ENCODE results near the gene RXRG. TPM values are rescaled to one million over a fixed set of nuclear protein-coding genes. Genes with fewer than 3 reads are reported as not detected.
A peak's percentile ranks its signal among the peaks of the same experiment; 100 is the strongest.

Gene RXRG
- total and polyA plus RNA-seq, 12 donors = 1.2 to 16.3 (median 4.1) TPM

DNA sequence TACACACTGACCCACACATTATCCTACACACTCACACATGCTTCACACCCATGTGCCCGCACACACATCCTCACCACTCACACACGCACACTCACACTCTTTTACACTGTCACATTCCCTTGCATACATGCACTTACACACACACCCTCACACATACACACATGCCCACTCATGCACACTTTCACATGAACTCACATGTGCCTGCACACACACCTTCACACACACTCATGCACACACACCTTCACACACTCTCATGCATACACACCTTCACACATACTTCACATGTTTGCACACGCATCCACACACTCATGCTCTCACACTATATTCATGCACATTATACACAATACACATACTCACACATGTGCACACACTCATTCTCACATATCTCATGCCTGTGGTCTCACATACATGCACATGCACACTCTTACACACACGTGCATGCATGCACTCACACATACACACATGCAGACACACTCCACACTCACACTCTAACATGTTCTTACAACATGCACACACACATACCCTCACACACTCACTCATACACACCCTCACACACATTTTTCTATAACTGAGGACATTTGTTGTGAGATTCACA, 42.3 kb downstream of the RXRG start:
- Histone ChIP-seq H3K27me3 (peaks cover 0 to 65% (median 0%) of the 10 kb centered on the region in 7 donors), H3K4me3 (no peak overlapping the region), H3K27ac (no peak overlapping the region), H3K9me3 (no peaks in the 10 kb centered on the region), H3K4me1 (peaks cover 0 to 11% (median 0%) of the 10 kb centered on the region in 9 donors), H3K36me3 (peaks cover 0 to 6% (median 0%) of the 10 kb centered on the region in 9 donors)
- TF ChIP-seq, protein P1, sequence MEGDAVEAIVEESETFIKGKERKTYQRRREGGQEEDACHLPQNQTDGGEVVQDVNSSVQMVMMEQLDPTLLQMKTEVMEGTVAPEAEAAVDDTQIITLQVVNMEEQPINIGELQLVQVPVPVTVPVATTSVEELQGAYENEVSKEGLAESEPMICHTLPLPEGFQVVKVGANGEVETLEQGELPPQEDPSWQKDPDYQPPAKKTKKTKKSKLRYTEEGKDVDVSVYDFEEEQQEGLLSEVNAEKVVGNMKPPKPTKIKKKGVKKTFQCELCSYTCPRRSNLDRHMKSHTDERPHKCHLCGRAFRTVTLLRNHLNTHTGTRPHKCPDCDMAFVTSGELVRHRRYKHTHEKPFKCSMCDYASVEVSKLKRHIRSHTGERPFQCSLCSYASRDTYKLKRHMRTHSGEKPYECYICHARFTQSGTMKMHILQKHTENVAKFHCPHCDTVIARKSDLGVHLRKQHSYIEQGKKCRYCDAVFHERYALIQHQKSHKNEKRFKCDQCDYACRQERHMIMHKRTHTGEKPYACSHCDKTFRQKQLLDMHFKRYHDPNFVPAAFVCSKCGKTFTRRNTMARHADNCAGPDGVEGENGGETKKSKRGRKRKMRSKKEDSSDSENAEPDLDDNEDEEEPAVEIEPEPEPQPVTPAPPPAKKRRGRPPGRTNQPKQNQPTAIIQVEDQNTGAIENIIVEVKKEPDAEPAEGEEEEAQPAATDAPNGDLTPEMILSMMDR (IDR thresholded peaks at IDR 0.05) = no peak
- peak in 1 of 8 donors; percentile 9 for ATAC-seq
- DNase-seq = no peak
- intact Hi-C loops (cut with DNase I) = loop anchor here in 3 of 10 donors (5.0 to 10.0 kb wide), 3 partner anchors 190 to 512 kb away; no protein-coding TSS in a partner anchor
- 94 to 98% methylated on average over 4 of the region's 4 CpGs for WGBS, 2 donors

DNA sequence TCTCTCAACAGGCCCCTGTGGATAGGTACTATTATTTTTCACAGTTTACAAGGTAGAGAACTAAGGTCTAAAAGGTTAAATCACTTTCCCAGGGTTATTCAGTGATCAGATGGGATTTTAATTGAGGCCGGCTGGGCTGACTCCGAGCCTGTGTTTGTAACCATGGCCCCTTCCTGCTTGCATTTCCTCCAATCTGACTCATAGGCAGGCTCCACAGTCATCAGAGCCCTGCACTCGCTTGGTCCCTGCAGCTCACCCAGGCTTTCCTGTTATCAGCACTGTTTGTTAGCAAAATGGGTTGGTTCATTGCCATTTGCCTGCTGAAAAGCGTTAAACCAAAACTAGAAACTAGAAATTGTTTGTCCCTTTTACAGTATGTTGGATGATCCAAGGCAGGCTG, 47.0 kb downstream of the RXRG start:
- Histone ChIP-seq H3K27ac (peak overlapping the region in 8 of 10 donors; percentile 12 to 58 (median 35)), H3K27me3 (peaks cover 0 to 83% (median 0%) of the 10 kb centered on the region in 7 donors), H3K4me1 (peaks cover 0 to 20% (median 11%) of the 10 kb centered on the region in 9 donors), H3K9me3 (no peaks in the 10 kb centered on the region), H3K4me3 (no peak overlapping the region), H3K36me3 (no peaks in the 10 kb centered on the region)
- 32 to 44% methylated on average over 4 of the region's 4 CpGs for WGBS, 2 donors
- peak; percentile 59 to 91 (median 85) for ATAC-seq
- TF ChIP-seq, protein P1 (IDR thresholded peaks at IDR 0.05) = no peak
- peak; percentile 20 to 53 for DNase-seq
- intact Hi-C loops (cut with DNase I) = loop anchor here in 5 of 10 donors (2.0 to 10.0 kb wide), 4 partner anchors 49 to 767 kb away; partner anchors contain the start of genes FAM78B (in 1 of the 5) and RXRG (in 1 of the 5)

DNA sequence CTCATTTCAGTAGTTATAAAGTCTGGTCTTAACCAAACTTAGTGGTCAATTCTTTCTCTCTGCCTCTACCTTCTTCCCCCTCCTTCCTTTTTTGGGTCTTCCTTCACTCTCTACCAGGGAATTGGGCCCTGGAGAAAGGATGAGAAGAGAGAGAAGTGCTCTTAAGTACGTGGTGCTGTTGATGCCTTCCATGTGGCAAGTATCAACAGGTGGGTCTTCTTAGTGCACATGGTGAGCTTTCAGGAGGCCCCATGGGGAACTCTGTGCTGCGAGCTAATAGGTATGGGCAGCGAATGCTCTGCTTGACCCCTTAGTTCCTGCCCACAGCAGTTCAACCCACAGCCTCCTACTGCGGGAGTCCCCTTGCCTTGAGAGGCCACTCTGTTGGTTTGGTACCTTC, 49.0 kb downstream of the RXRG start:
- Histone ChIP-seq H3K27ac (no peak overlapping the region), H3K36me3 (no peaks in the 10 kb centered on the region), H3K9me3 (no peaks in the 10 kb centered on the region), H3K4me1 (peaks cover 0 to 25% (median 11%) of the 10 kb centered on the region in 9 donors), H3K4me3 (no peak overlapping the region), H3K27me3 (peaks cover 0 to 91% (median 0%) of the 10 kb centered on the region in 7 donors)
- TF ChIP-seq, protein P1 (IDR thresholded peaks at IDR 0.05) = no peak
- intact Hi-C loops (cut with DNase I) = loop anchor here in 5 of 10 donors (5.0 to 10.0 kb wide), 3 partner anchors 51 to 769 kb away; partner anchors contain the start of genes FAM78B (in 1 of the 5) and RXRG (in 1 of the 5)
- ATAC-seq = no peak
- 96 to 100% methylated on average over 4 of the region's 4 CpGs for WGBS, 2 donors
- DNase-seq = no peak

DNA sequence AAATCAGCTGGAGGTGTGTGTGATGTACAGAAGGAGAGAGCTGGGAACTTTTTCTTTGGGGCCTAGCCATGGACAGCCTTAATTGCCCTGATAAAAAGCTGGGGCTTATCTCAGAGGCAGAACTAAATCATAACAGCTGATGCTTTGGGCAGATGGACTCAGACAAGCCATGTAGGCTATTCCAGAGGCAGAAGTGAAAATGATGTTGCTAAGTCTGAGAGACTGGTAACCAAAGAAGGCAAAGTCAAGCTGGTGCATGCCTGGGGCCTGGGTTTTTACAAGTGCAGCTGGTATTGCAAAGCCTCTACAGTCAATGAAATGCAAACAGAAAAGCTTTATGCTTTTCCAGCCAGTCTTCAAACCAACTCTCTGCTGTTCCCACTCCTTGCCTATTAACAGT, 49.4 kb downstream of the RXRG start:
- H3K36me3 ChIP-seq = no peaks in the 10 kb centered on the region
- TF ChIP-seq, protein P1 (IDR thresholded peaks at IDR 0.05) = no peak
- DNase-seq (no peak), ATAC-seq (no peak)
- peaks cover 0 to 25% (median 11%) of the 10 kb centered on the region in 9 donors for H3K4me1 ChIP-seq
- H3K27ac ChIP-seq = no peak overlapping the region
- no peaks in the 10 kb centered on the region for H3K9me3 ChIP-seq
- H3K4me3 ChIP-seq = no peak overlapping the region
- H3K27me3 ChIP-seq = peaks cover 0 to 96% (median 0%) of the 10 kb centered on the region in 7 donors
- intact Hi-C loops (cut with DNase I) = loop anchor here in 5 of 10 donors (5.0 to 10.0 kb wide), 3 partner anchors 52 to 769 kb away; partner anchors contain the start of genes FAM78B (in 1 of the 5) and RXRG (in 1 of the 5)
